ENCODE measurements around the gene INPP5F. TPM values are rescaled to one million over a fixed set of nuclear protein-coding genes. Genes with fewer than 3 reads are reported as not detected.
A peak's percentile ranks its signal among the peaks of the same experiment; 100 is the strongest.

Gene INPP5F
- total RNA-seq, 1 donor from 2014 or later = 47.4 TPM

GRCh38 chr10:119758448-119759195, 32.8 kb downstream of the INPP5F start:
- Mint-ChIP-seq H3K4me1 (ENCODE audit: unreplicated experiment) (peaks cover 18% of the 10 kb centered on the region), H3K4me3 (no peak overlapping the region), H3K9me3 (no peaks in the 10 kb centered on the region), H3K27ac (no peak overlapping the region), H3K36me3 (no peaks in the 10 kb centered on the region), H3K27me3 (no peaks in the 10 kb centered on the region)
- no peak for TF ChIP-seq CTCF (conservative IDR thresholded peaks at IDR 0.05)
- DNase-seq (ENCODE audit: extremely low spot score, unreplicated experiment) = no peak

- Mint-ChIP-seq H3K9me3 (no peaks in the 10 kb centered on the region), H3K27ac (peak overlapping the region; percentile 10), H3K4me3 (no peak overlapping the region), H3K36me3 (no peaks in the 10 kb centered on the region), H3K4me1 (ENCODE audit: unreplicated experiment) (peaks cover 7% of the 10 kb centered on the region), H3K27me3 (no peaks in the 10 kb centered on the region)
- TF ChIP-seq CTCF (conservative IDR thresholded peaks at IDR 0.05) = no peak
- no peak for DNase-seq (ENCODE audit: extremely low spot score, unreplicated experiment)
Measured at GRCh38 chr10:119759832-119760231, 34.0 kb downstream of the INPP5F start.

GRCh38 chr10:119761106-119761505, 35.3 kb downstream of the INPP5F start:
- H3K4me3 Mint-ChIP-seq = no peak overlapping the region
- TF ChIP-seq CTCF (conservative IDR thresholded peaks at IDR 0.05) = no peak
- DNase-seq (ENCODE audit: extremely low spot score, unreplicated experiment) = no peak
- H3K4me1 Mint-ChIP-seq (ENCODE audit: unreplicated experiment) = no peaks in the 10 kb centered on the region
- H3K27ac Mint-ChIP-seq = no peak overlapping the region
- H3K9me3 Mint-ChIP-seq = no peaks in the 10 kb centered on the region
- no peaks in the 10 kb centered on the region for H3K36me3 Mint-ChIP-seq
- H3K27me3 Mint-ChIP-seq = no peaks in the 10 kb centered on the region

- no peak overlapping the region for H3K4me3 Mint-ChIP-seq
- H3K4me1 Mint-ChIP-seq (ENCODE audit: unreplicated experiment) = no peaks in the 10 kb centered on the region
- no peak for TF ChIP-seq CTCF (conservative IDR thresholded peaks at IDR 0.05)
- H3K27me3 Mint-ChIP-seq = no peaks in the 10 kb centered on the region
- no peaks in the 10 kb centered on the region for H3K9me3 Mint-ChIP-seq
- H3K27ac Mint-ChIP-seq = no peak overlapping the region
- H3K36me3 Mint-ChIP-seq = no peaks in the 10 kb centered on the region
- no peak for DNase-seq (ENCODE audit: extremely low spot score, unreplicated experiment)
Measured at GRCh38 chr10:119762035-119762434, 36.2 kb downstream of the INPP5F start.

GRCh38 chr10:119762805-119763798, 37.3 kb downstream of the INPP5F start:
- no peak overlapping the region for H3K27ac Mint-ChIP-seq
- H3K9me3 Mint-ChIP-seq = no peaks in the 10 kb centered on the region
- no peaks in the 10 kb centered on the region for H3K4me1 Mint-ChIP-seq (ENCODE audit: unreplicated experiment)
- no peaks in the 10 kb centered on the region for H3K27me3 Mint-ChIP-seq
- no peak for TF ChIP-seq CTCF (conservative IDR thresholded peaks at IDR 0.05)
- no peak overlapping the region for H3K4me3 Mint-ChIP-seq
- H3K36me3 Mint-ChIP-seq = no peaks in the 10 kb centered on the region
- no peak for DNase-seq (ENCODE audit: extremely low spot score, unreplicated experiment)

Data from type B pancreatic cell (in vitro differentiated cells).